HepG2 (cell line): ENCODE data around the gene ZNF444. TPM values are rescaled to one million over a fixed set of nuclear protein-coding genes. Genes with fewer than 3 reads are reported as not detected.
A peak's percentile ranks its signal among the peaks of the same experiment; 100 is the strongest.

Experiments used
- ASH2L ChIP-seq: fragments of 300-600, 200-600 bp; sonication (generic); IDR thresholded peaks from 2 replicates; pipeline ENCODE4 v1.7.0; 2017; ENCODE audit warnings: low read depth, mild to moderate bottlenecking, moderate library complexity, mixed read lengths, low read length; ENCODE audit not compliant: insufficient read length
- BRCA1 ChIP-seq: sonication (generic); formaldehyde crosslinking; IDR thresholded peaks from 2 replicates; pipeline ENCODE4 v1.4.0; 2020; ENCODE audit warnings: missing genetic modification reagents
- BRD4 ChIP-seq: sonication (generic); formaldehyde crosslinking; IDR thresholded peaks from 2 replicates; pipeline ENCODE4 v1.4.0; 2020; ENCODE audit warnings: missing genetic modification reagents
- CREB1 ChIP-seq, 2 experiments: fragments of 450-650 bp in 1 of 2; IDR thresholded peaks; 2 replicates each; pipeline ENCODE4 v1.6.1; 2016 to 2017; ENCODE audit warnings: control low read depth in 1 of 2, mild to moderate bottlenecking in 1 of 2, missing compliant biosample characterization in 1 of 2, missing genetic modification characterization in 1 of 2
- HIC2 ChIP-seq: sonication (generic); formaldehyde crosslinking; IDR thresholded peaks from 2 replicates; pipeline ENCODE4 v1.9.0; 2022; ENCODE audit warnings: low read depth, missing genetic modification reagents
- IKZF4 ChIP-seq: sonication (generic); formaldehyde crosslinking; IDR thresholded peaks from 2 replicates; pipeline ENCODE4 v1.5.1; 2020; ENCODE audit warnings: borderline replicate concordance, mild to moderate bottlenecking, low read depth, missing genetic modification reagents; ENCODE audit errors: not compliant biosample characterization
- JUN ChIP-seq: sonication (generic); formaldehyde crosslinking; IDR thresholded peaks from 2 replicates; pipeline ENCODE4 v1.4.0; 2020; ENCODE audit warnings: mild to moderate bottlenecking, missing genetic modification reagents
- NFATC3 ChIP-seq: sonication (generic); formaldehyde crosslinking; IDR thresholded peaks from 2 replicates; pipeline ENCODE4 v1.5.1; 2020; ENCODE audit warnings: mild to moderate bottlenecking, missing genetic modification reagents
- NPAS2 ChIP-seq: sonication (generic); formaldehyde crosslinking; IDR thresholded peaks from 2 replicates; pipeline ENCODE4 v1.8.0; 2022; ENCODE audit warnings: mild to moderate bottlenecking, missing genetic modification reagents, borderline replicate concordance
- NR1H2 ChIP-seq: sonication (generic); formaldehyde crosslinking; IDR thresholded peaks from 2 replicates; pipeline ENCODE4 v1.8.1; 2022; ENCODE audit warnings: low read depth, missing genetic modification reagents, borderline replicate concordance
- RFXAP ChIP-seq: sonication (generic); formaldehyde crosslinking; IDR thresholded peaks from 2 replicates; pipeline ENCODE4 v1.4.0; 2020; ENCODE audit warnings: missing genetic modification reagents, borderline replicate concordance
- SOX6 ChIP-seq, 2 experiments: fragments of 450-650 bp in 1 of 2; sonication (generic) in 1 of 2; formaldehyde crosslinking in 1 of 2; IDR thresholded peaks; 2 replicates each; pipeline versions ENCODE4 v1.4.0 to v1.6.1; 2017 to 2020; ENCODE audit warnings: antibody characterized with exemption in 1 of 2, mild to moderate bottlenecking in 1 of 2, missing genetic modification reagents in 1 of 2
- THAP11 ChIP-seq: IDR thresholded peaks from 2 replicates; pipeline ENCODE4 v1.6.1; 2016; ENCODE audit warnings: missing biosample characterization, missing genetic modification reagents
- THYN1 ChIP-seq: sonication (generic); formaldehyde crosslinking; IDR thresholded peaks from 2 replicates; pipeline ENCODE4 v1.8.1; 2023; ENCODE audit warnings: low read depth, mild to moderate bottlenecking, moderate library complexity, missing genetic modification reagents, borderline replicate concordance
- TOPORS ChIP-seq: sonication (generic); formaldehyde crosslinking; IDR thresholded peaks from 2 replicates; pipeline ENCODE4 v1.8.0; 2023; ENCODE audit warnings: mild to moderate bottlenecking, missing genetic modification reagents
- ZBTB4 ChIP-seq: sonication (generic); formaldehyde crosslinking; IDR thresholded peaks from 2 replicates; pipeline ENCODE4 v1.4.0; 2020; ENCODE audit warnings: missing genetic modification reagents, mild to moderate bottlenecking, borderline replicate concordance
- ZFP41 ChIP-seq: sonication (generic); formaldehyde crosslinking; IDR thresholded peaks from 2 replicates; pipeline ENCODE4 v1.4.0; 2020; ENCODE audit warnings: mild to moderate bottlenecking, missing genetic modification reagents, borderline replicate concordance
- ZMYM2 ChIP-seq: sonication (generic); formaldehyde crosslinking; IDR thresholded peaks from 2 replicates; pipeline ENCODE4 v1.8.0; 2022; ENCODE audit warnings: mild to moderate bottlenecking, missing genetic modification reagents
- ZNF180 ChIP-seq: sonication (generic); formaldehyde crosslinking; IDR thresholded peaks from 2 replicates; pipeline ENCODE4 v1.4.0; 2020; ENCODE audit warnings: low read depth, missing genetic modification reagents, borderline replicate concordance
- ZNF275 ChIP-seq: sonication (generic); formaldehyde crosslinking; IDR thresholded peaks from 2 replicates; pipeline ENCODE4 v1.8.0; 2022; ENCODE audit warnings: missing genetic modification reagents, mild to moderate bottlenecking, inconsistent platforms, borderline replicate concordance
- ZNF326 ChIP-seq: sonication (generic); formaldehyde crosslinking; IDR thresholded peaks from 2 replicates; pipeline ENCODE4 v1.4.0; 2020; ENCODE audit warnings: missing genetic modification reagents, borderline replicate concordance
- ZNF382 ChIP-seq: sonication (generic); formaldehyde crosslinking; IDR thresholded peaks from 2 replicates; pipeline ENCODE4 v1.5.0; 2020; ENCODE audit warnings: missing genetic modification reagents, mild to moderate bottlenecking, borderline replicate concordance
- ZNF644 ChIP-seq: IDR thresholded peaks from 2 replicates; pipeline ENCODE4 v1.6.1; 2016; ENCODE audit warnings: low read depth
- polyA plus RNA-seq, 8 experiments: library from polyadenylated mRNA; depleted of rRNA in 3 of 8; stranded (reverse) in 7 of 8; unstranded in 1 of 8; fragments of >200 nt; fragmentation: Illumina TruSeq in 4 of 8; extraction: Trizol in 4 of 8; gene quantifications; 2 replicates each; pipeline versions ENCODE4 v1.2.1 to v1.2.3, GENCODE V29; 2011 to 2016; ENCODE audit warnings: low read depth in 4 of 8, missing spikeins in 1 of 8, mixed read lengths in 1 of 8; ENCODE audit not compliant: insufficient read depth in 1 of 8
- total RNA-seq, 5 experiments: library from RNA; depleted of rRNA; stranded (reverse); fragments of >200 nt; fragmentation: Illumina TruSeq; extraction: Trizol; gene quantifications; 2 replicates each; pipeline ENCODE4 v1.2.3, GENCODE V29; 2016; ENCODE audit warnings: low read depth in 1 of 5

ZNF444 gene
- total and polyA plus RNA-seq, 2 of the 13 experiments (the other 11 are each of a cell fraction or from before 2014, with no cell fraction given) = 27.4 to 30.3 TPM

GRCh38 chr19:56142897-56143434 is 1.9 kb downstream of the ZNF444 start (continued):
- TF ChIP-seq ZNF326 = no peak
- TF ChIP-seq ZNF275 (CRISPR knock-in tag) = no peak
- TF ChIP-seq HIC2 (CRISPR knock-in tag) = no peak
- no peak for TF ChIP-seq ZNF180 (CRISPR knock-in tag)
- no peak for TF ChIP-seq SOX6 (IDR thresholded peaks at IDR 0.05)
- TF ChIP-seq SOX6 (CRISPR knock-in tag; IDR thresholded peaks at IDR 0.05) = no peak
- no peak for TF ChIP-seq BRCA1 (CRISPR knock-in tag)
- TF ChIP-seq THYN1 (CRISPR knock-in tag) = no peak
- TF ChIP-seq ZFP41 (CRISPR knock-in tag) = no peak
- no peak for TF ChIP-seq IKZF4
- no peak for TF ChIP-seq THAP11 (CRISPR knock-in tag)
- TF ChIP-seq NFATC3 (CRISPR knock-in tag) = no peak
- no peak for TF ChIP-seq ZNF644 (CRISPR knock-in tag)
- no peak for TF ChIP-seq RFXAP (CRISPR knock-in tag)
- TF ChIP-seq CREB1 (IDR thresholded peaks at IDR 0.05) = no peak
- no peak for TF ChIP-seq CREB1 (CRISPR knock-in tag; IDR thresholded peaks at IDR 0.05)
- no peak for TF ChIP-seq NPAS2
- TF ChIP-seq TOPORS (CRISPR knock-in tag) = 0 out of 2 replicates have a peak, but pooled peaks have one; percentile 63
- TF ChIP-seq NR1H2 (CRISPR knock-in tag) = no peak
- no peak for TF ChIP-seq JUN
- no peak for TF ChIP-seq ZMYM2 (CRISPR knock-in tag)
- TF ChIP-seq ASH2L = no peak
- TF ChIP-seq ZNF382 = no peak
- no peak; the same call in 1 of the 2 replicates for TF ChIP-seq BRD4 (CRISPR knock-in tag)
- no peak for TF ChIP-seq ZBTB4
